HG03378 (cell line): ENCODE measurements around the gene LRRC52.

ENCODE experiments used
- ATAC-seq: cut with Tn5 transposase; IDR thresholded peaks from one replicate; pipeline ENCODE4 v1.9.1; 2021; ENCODE audit warnings: mild to moderate bottlenecking, moderate library complexity; ENCODE audit not compliant: unreplicated experiment

The LRRC52 gene

GRCh38 chr1:165543532-165544438 is at the start of gene LRRC52:
LRRC52 (plus strand) TSS chr1:165544000; CDS start chr1:165544297, 297 bp downstream.
- no peak for ATAC-seq

- no peak for ATAC-seq
Measured at GRCh38 chr1:165494949-165495857, 48.6 kb upstream of the LRRC52 start.

- no peak for ATAC-seq
Measured at GRCh38 chr1:165495858-165496205, 48.0 kb upstream of the LRRC52 start.

GRCh38 chr1:165496501-165496900 is 47.3 kb upstream of the LRRC52 start:
- no peak for ATAC-seq

- no peak for ATAC-seq
Measured at GRCh38 chr1:165497069-165498013, 46.5 kb upstream of the LRRC52 start.

GRCh38 chr1:165501330-165501969 is 42.4 kb upstream of the LRRC52 start:
- no peak for ATAC-seq

GRCh38 chr1:165501970-165502348 is 41.8 kb upstream of the LRRC52 start:
- no peak for ATAC-seq

GRCh38 chr1:165507570-165507969 is 36.2 kb upstream of the LRRC52 start:
- no peak for ATAC-seq

GRCh38 chr1:165508291-165508690 is 35.5 kb upstream of the LRRC52 start:
- ATAC-seq: no peak

- ATAC-seq: no peak
Measured at GRCh38 chr1:165512816-165513215, 31.0 kb upstream of the LRRC52 start.

- no peak for ATAC-seq
Measured at GRCh38 chr1:165516469-165516868, 27.3 kb upstream of the LRRC52 start.

GRCh38 chr1:165520646-165521045 is 23.2 kb upstream of the LRRC52 start:
- no peak for ATAC-seq

- ATAC-seq: no peak
Measured at GRCh38 chr1:165524639-165525285, 19.0 kb upstream of the LRRC52 start.

GRCh38 chr1:165525708-165526107 is 18.1 kb upstream of the LRRC52 start:
- no peak for ATAC-seq

GRCh38 chr1:165527251-165528007 is 16.4 kb upstream of the LRRC52 start:
- ATAC-seq: no peak

- ATAC-seq: no peak
Measured at GRCh38 chr1:165531021-165531420, 12.8 kb upstream of the LRRC52 start.

- no peak for ATAC-seq
Measured at GRCh38 chr1:165532053-165532452, 11.7 kb upstream of the LRRC52 start.

GRCh38 chr1:165533254-165533653 is 10.5 kb upstream of the LRRC52 start:
- no peak for ATAC-seq

- ATAC-seq: no peak
Measured at GRCh38 chr1:165536016-165536415, 7.8 kb upstream of the LRRC52 start.
